LNCAP (cell line): ENCODE measurements around the gene ATXN2L.

Source experiments
- CTCF ChIP-seq: fragments of 450-650 bp; IDR thresholded peaks from 2 replicates; pipeline ENCODE4 v1.5.1; 2017; ENCODE audit warnings: mild to moderate bottlenecking

The ATXN2L gene

GRCh38 chr16:28838558-28838918, 15.7 kb downstream of the ATXN2L start:
- TF ChIP-seq CTCF = no peak

- TF ChIP-seq CTCF = no peak
Measured at GRCh38 chr16:28839004-28839639, 16.3 kb downstream of the ATXN2L start.

GRCh38 chr16:28839899-28840298, 17.1 kb downstream of the ATXN2L start:
- TF ChIP-seq CTCF = no peak

GRCh38 chr16:28842696-28843095, 19.9 kb downstream of the ATXN2L start:
- TF ChIP-seq CTCF = no peak

GRCh38 chr16:28843766-28844165, 21.0 kb downstream of the ATXN2L start:
- no peak for TF ChIP-seq CTCF

GRCh38 chr16:28844226-28844885, 21.6 kb downstream of the ATXN2L start:
- no peak for TF ChIP-seq CTCF

- TF ChIP-seq CTCF = no peak
Measured at GRCh38 chr16:28845293-28845692, 22.5 kb downstream of the ATXN2L start.

- TF ChIP-seq CTCF = no peak
Measured at GRCh38 chr16:28845761-28846079, 22.9 kb downstream of the ATXN2L start.
